ENCODE data around the gene ATP11B.

Gene ATP11B

GRCh38 chr3:182949688-182950087, 156.4 kb downstream of the ATP11B start:
- DNase-seq (ENCODE audit: low read depth in 2 of 2): no peak

- no peak for DNase-seq (ENCODE audit: low read depth in 2 of 2)
Observed at GRCh38 chr3:182954553-182955235, 161.4 kb downstream of the ATP11B start.

- DNase-seq (ENCODE audit: low read depth in 2 of 2): no peak
Observed at GRCh38 chr3:182957226-182957625, 163.9 kb downstream of the ATP11B start.

GRCh38 chr3:182957676-182958266, 164.5 kb downstream of the ATP11B start:
- DNase-seq (ENCODE audit: low read depth in 2 of 2): no peak

- no peak for DNase-seq (ENCODE audit: low read depth in 2 of 2)
Observed at GRCh38 chr3:182959474-182960350, 166.4 kb downstream of the ATP11B start.

GRCh38 chr3:182962166-182962565, 168.9 kb downstream of the ATP11B start:
- no peak for DNase-seq (ENCODE audit: low read depth in 2 of 2)

GRCh38 chr3:182964179-182964578, 170.9 kb downstream of the ATP11B start:
- no peak for DNase-seq (ENCODE audit: low read depth in 2 of 2)

GRCh38 chr3:182965861-182966366, 172.6 kb downstream of the ATP11B start:
- DNase-seq (ENCODE audit: low read depth in 2 of 2): no peak

- DNase-seq (ENCODE audit: low read depth in 2 of 2): no peak
Observed at GRCh38 chr3:182967218-182968204, 174.2 kb downstream of the ATP11B start.

- no peak for DNase-seq (ENCODE audit: low read depth in 2 of 2)
Observed at GRCh38 chr3:182969277-182969676, 176.0 kb downstream of the ATP11B start.

GRCh38 chr3:182969853-182970252, 176.5 kb downstream of the ATP11B start:
- DNase-seq (ENCODE audit: low read depth in 2 of 2): no peak

GRCh38 chr3:182970811-182971418, 177.6 kb downstream of the ATP11B start:
- DNase-seq (ENCODE audit: low read depth in 2 of 2): no peak
